IMR-90 (cell line): ENCODE results near the gene DHRS4.
"Not testable (repeated sequence)": the region's sequence is repeated elsewhere in the genome, so short reads cannot be mapped to it uniquely, and the experiment has no call there.

ENCODE experiments used
- MXI1 ChIP-seq: IDR thresholded peaks from 2 replicates; pipeline ENCODE4 v1.6.1; 2012; ENCODE audit warnings: low read depth, mild to moderate bottlenecking, low read length, moderate library complexity, borderline replicate concordance
- POLR2A ChIP-seq: IDR thresholded peaks from 2 replicates; pipeline ENCODE4 v1.6.1; 2012; ENCODE audit warnings: mild to moderate bottlenecking, low read depth, low read length
- RAD21 ChIP-seq: IDR thresholded peaks from 2 replicates; pipeline ENCODE4 v1.6.1; 2012; ENCODE audit warnings: low read length, improper control_type of control experiment
- RFX5 ChIP-seq: IDR thresholded peaks from 2 replicates; pipeline ENCODE4 v1.8.0; 2012; ENCODE audit warnings: low read depth, mild to moderate bottlenecking, low read length, moderate library complexity
- TF ChIP-seq, protein P1 (sequence below): conservative IDR thresholded peaks from 2 replicates; pipeline ENCODE4 v1.5.1; 2012; ENCODE audit warnings: mild to moderate bottlenecking, low read depth, low read length, improper control_type of control experiment
- TF ChIP-seq, protein P2 (sequence below): fragments of 150-350 bp; IDR thresholded peaks from 2 replicates; pipeline ENCODE4 v1.6.1; 2017; ENCODE audit warnings: mild to moderate bottlenecking, antibody characterized with exemption, low read length, low read depth
- TF ChIP-seq, protein P3 (sequence below): fragments of 150-350 bp; IDR thresholded peaks from 2 replicates; pipeline ENCODE4 v1.6.1; 2016; ENCODE audit warnings: low read depth, mild to moderate bottlenecking, low read length, moderate library complexity, borderline replicate concordance

DNA sequence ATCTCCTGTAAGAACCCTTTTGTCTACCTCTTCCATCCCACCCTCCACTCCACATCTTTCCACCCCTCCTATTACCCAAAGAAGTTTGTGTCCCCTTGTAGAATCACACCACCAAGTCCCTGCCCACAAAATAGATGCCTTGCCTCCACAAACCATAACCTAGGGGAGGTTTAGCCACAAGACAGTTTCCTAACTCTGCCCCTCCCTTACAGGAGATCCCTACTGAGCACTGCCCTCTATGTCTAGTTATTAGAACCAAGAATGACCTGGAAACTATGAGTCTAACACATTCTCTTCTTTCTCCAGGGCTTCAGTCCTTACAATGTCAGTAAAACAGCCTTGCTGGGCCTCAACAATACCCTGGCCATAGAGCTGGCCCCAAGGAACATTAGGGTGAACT is 47.5 kb downstream of the DHRS4 start:
- TF ChIP-seq, protein P1, sequence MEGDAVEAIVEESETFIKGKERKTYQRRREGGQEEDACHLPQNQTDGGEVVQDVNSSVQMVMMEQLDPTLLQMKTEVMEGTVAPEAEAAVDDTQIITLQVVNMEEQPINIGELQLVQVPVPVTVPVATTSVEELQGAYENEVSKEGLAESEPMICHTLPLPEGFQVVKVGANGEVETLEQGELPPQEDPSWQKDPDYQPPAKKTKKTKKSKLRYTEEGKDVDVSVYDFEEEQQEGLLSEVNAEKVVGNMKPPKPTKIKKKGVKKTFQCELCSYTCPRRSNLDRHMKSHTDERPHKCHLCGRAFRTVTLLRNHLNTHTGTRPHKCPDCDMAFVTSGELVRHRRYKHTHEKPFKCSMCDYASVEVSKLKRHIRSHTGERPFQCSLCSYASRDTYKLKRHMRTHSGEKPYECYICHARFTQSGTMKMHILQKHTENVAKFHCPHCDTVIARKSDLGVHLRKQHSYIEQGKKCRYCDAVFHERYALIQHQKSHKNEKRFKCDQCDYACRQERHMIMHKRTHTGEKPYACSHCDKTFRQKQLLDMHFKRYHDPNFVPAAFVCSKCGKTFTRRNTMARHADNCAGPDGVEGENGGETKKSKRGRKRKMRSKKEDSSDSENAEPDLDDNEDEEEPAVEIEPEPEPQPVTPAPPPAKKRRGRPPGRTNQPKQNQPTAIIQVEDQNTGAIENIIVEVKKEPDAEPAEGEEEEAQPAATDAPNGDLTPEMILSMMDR = not testable (repeated sequence)
- TF ChIP-seq RFX5, RAD21, POLR2A, MXI1: not testable (repeated sequence)
- TF ChIP-seq, protein P2, sequence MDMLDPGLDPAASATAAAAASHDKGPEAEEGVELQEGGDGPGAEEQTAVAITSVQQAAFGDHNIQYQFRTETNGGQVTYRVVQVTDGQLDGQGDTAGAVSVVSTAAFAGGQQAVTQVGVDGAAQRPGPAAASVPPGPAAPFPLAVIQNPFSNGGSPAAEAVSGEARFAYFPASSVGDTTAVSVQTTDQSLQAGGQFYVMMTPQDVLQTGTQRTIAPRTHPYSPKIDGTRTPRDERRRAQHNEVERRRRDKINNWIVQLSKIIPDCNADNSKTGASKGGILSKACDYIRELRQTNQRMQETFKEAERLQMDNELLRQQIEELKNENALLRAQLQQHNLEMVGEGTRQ = not testable (repeated sequence)
- TF ChIP-seq, protein P3, sequence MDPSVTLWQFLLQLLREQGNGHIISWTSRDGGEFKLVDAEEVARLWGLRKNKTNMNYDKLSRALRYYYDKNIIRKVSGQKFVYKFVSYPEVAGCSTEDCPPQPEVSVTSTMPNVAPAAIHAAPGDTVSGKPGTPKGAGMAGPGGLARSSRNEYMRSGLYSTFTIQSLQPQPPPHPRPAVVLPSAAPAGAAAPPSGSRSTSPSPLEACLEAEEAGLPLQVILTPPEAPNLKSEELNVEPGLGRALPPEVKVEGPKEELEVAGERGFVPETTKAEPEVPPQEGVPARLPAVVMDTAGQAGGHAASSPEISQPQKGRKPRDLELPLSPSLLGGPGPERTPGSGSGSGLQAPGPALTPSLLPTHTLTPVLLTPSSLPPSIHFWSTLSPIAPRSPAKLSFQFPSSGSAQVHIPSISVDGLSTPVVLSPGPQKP = not testable (repeated sequence)
